OCI-LY3 (cell line): ENCODE results near the gene VN1R5.

Source experiments
- CTCF ChIP-seq: fragments of 200-600, 300-600 bp; sonication (generic); IDR thresholded peaks from 2 replicates; pipeline ENCODE4 v1.5.1; 2014; ENCODE audit warnings: antibody characterized with exemption, low read length, low read depth
- EZH2phosphoT487 ChIP-seq: fragments of 200-600 bp; shearing (Covaris generic); IDR thresholded peaks from 2 replicates; pipeline ENCODE4 v1.6.1; 2018; ENCODE audit warnings: antibody characterized with exemption, mixed run types, low read depth

- TF ChIP-seq CTCF (no peak), EZH2phosphoT487 (no peak)
Observed at GRCh38 chr1:247224822-247225221, 31.1 kb upstream of the VN1R5 start.
